SK-N-SH (cell line): ENCODE data around the gene ATP2C1. TPM values are rescaled to one million over a fixed set of nuclear protein-coding genes. Genes with fewer than 3 reads are reported as not detected.

Source experiments
- CTCF ChIA-PET: fragments of 300-600, 350-600 bp; formaldehyde crosslinking; extraction: SDS; loops from one replicate; lab custom pipeline; 2021; lab: Yijun Ruan, JAX
- POLR2A ChIA-PET: fragments of 350-600 bp; sonication (Branson Sonifier 250); formaldehyde crosslinking; extraction: SDS; loops from one replicate; lab custom pipeline; 2020; ENCODE audit warnings: antibody characterized with exemption, inconsistent platforms; lab: Yijun Ruan, JAX
- DNase-seq: peaks from one replicate; pipeline ENCODE4 v3.0.0; 2012
- H2AFZ ChIP-seq: fragments of 200-600 bp; sonication (generic); 2 replicates; pipeline ENCODE4 v1.8.1; 2016; ENCODE audit warnings: antibody characterized with exemption, mild to moderate bottlenecking, low read depth
- H3F3A ChIP-seq: fragments of 200-600 bp; sonication (generic); replicated peaks from 2 replicates; pipeline ENCODE3; 2016; ENCODE audit warnings: antibody characterized with exemption, mild to moderate bottlenecking; ENCODE audit not compliant: insufficient read depth
- H3K27ac ChIP-seq, 2 experiments: fragments of 200-500 bp in 1 of 2; fragments of 200-600 bp in 1 of 2; sonication (Bioruptor generic) in 1 of 2; sonication (generic), shearing (Covaris generic) in 1 of 2; 2 replicates each; pipeline versions ENCODE4 v1.5.1 to v1.6.1; 2014 to 2016; ENCODE audit warnings: low read depth in 2 of 2, inconsistent platforms in 1 of 2, low read length in 1 of 2, mild to moderate bottlenecking in 1 of 2, mixed read lengths in 1 of 2
- H3K27me3 ChIP-seq: fragments of 200-600 bp; sonication (generic), shearing (Covaris generic); 2 replicates; pipeline ENCODE4 v1.6.1; 2016; ENCODE audit warnings: mixed run types; ENCODE audit not compliant: insufficient read depth
- H3K36me3 ChIP-seq, 2 experiments: fragments of 200-500 bp in 1 of 2; fragments of 200-600 bp in 1 of 2; sonication (Bioruptor generic) in 1 of 2; sonication (generic) in 1 of 2; replicated peaks in 1 of 2; 2 replicates each; pipeline versions ENCODE3 to v1.5.1; 2014 to 2016; ENCODE audit warnings: low read length in 1 of 2, mild to moderate bottlenecking in 1 of 2; ENCODE audit not compliant: insufficient read depth in 2 of 2, control insufficient read depth in 1 of 2
- H3K4me1 ChIP-seq, 2 experiments: fragments of 200-500 bp in 1 of 2; fragments of 200-600 bp in 1 of 2; sonication (Bioruptor generic) in 1 of 2; sonication (generic), shearing (Covaris generic) in 1 of 2; 2 replicates each; pipeline versions ENCODE4 v1.5.1 to v1.6.1; 2014 to 2016; ENCODE audit warnings: low read depth in 1 of 2, low read length in 1 of 2, mixed run types in 1 of 2; ENCODE audit not compliant: insufficient read depth in 2 of 2, control insufficient read depth in 1 of 2
- H3K4me2 ChIP-seq: fragments of 200-600 bp; sonication (generic), shearing (Covaris generic); 2 replicates; pipeline ENCODE4 v1.6.1; 2017; ENCODE audit warnings: mixed run types
- H3K4me3 ChIP-seq, 2 experiments: fragments of 200-500 bp in 1 of 2; fragments of 200-600 bp in 1 of 2; sonication (Bioruptor generic) in 1 of 2; sonication (generic), shearing (Covaris generic) in 1 of 2; 2 replicates each; pipeline versions ENCODE4 v1.5.1 to v1.8.1; 2014 to 2016; ENCODE audit warnings: low read depth in 2 of 2, inconsistent platforms in 1 of 2, low read length in 1 of 2, mild to moderate bottlenecking in 1 of 2, mixed read lengths in 1 of 2, moderate library complexity in 1 of 2
- H3K79me2 ChIP-seq: fragments of 200-600 bp; sonication (generic); 2 replicates; pipeline ENCODE4 v1.8.1; 2017; ENCODE audit warnings: mild to moderate bottlenecking; ENCODE audit not compliant: insufficient read depth
- H3K9ac ChIP-seq: fragments of 200-600 bp; sonication (generic); 2 replicates; pipeline ENCODE4 v1.6.1; 2017; ENCODE audit warnings: mixed run types
- H3K9me2 ChIP-seq: fragments of 200-600 bp; sonication (generic); 2 replicates; pipeline ENCODE4 v1.6.1; 2017; ENCODE audit warnings: mixed run types
- H3K9me3 ChIP-seq: fragments of 200-600 bp; sonication (generic); 2 replicates; pipeline ENCODE4 v1.6.1; 2017; ENCODE audit warnings: mixed run types, mild to moderate bottlenecking, moderate library complexity
- H4K20me1 ChIP-seq: fragments of 200-600 bp; sonication (generic); 2 replicates; pipeline ENCODE4 v1.6.1; 2017; ENCODE audit warnings: mild to moderate bottlenecking, mixed run types; ENCODE audit not compliant: insufficient read depth
- GABPA ChIP-seq: IDR thresholded peaks from 2 replicates; pipeline ENCODE4 v1.4.0; 2012; ENCODE audit warnings: low read depth, mild to moderate bottlenecking
- GATA2 ChIP-seq: sonication (generic); formaldehyde crosslinking; IDR thresholded peaks from 2 replicates; pipeline ENCODE4 v1.5.0; 2020; ENCODE audit warnings: mild to moderate bottlenecking, missing genetic modification reagents
- JUND ChIP-seq: IDR thresholded peaks from 2 replicates; pipeline ENCODE4 v1.4.0; 2012
- MEF2A ChIP-seq: IDR thresholded peaks from 2 replicates; pipeline ENCODE4 v1.4.0; 2012; ENCODE audit warnings: low read depth, borderline replicate concordance
- MXI1 ChIP-seq: IDR thresholded peaks from 2 replicates; pipeline ENCODE4 v1.6.1; 2012; ENCODE audit warnings: mild to moderate bottlenecking, low read depth, low read length, improper control_type of control experiment
- NFIC ChIP-seq: IDR thresholded peaks from 2 replicates; pipeline ENCODE4 v1.4.0; 2012; ENCODE audit warnings: borderline replicate concordance
- NRF1 ChIP-seq: IDR thresholded peaks from 2 replicates; pipeline ENCODE4 v1.6.1; 2012; ENCODE audit warnings: low read depth, mild to moderate bottlenecking, low read length
- POLR2AphosphoS5 ChIP-seq: IDR thresholded peaks from 2 replicates; pipeline ENCODE4 v1.6.1; 2012; ENCODE audit warnings: low read depth, low read length
- SIN3A ChIP-seq: IDR thresholded peaks from 2 replicates; pipeline ENCODE4 v1.6.1; 2012; ENCODE audit warnings: low read depth, mild to moderate bottlenecking, low read length, moderate library complexity, borderline replicate concordance
- SMC3 ChIP-seq: IDR thresholded peaks from 2 replicates; pipeline ENCODE4 v1.6.1; 2012; ENCODE audit warnings: low read depth, low read length, improper control_type of control experiment
- TAF1 ChIP-seq: IDR thresholded peaks from 2 replicates; pipeline ENCODE4 v1.6.1; 2012; ENCODE audit warnings: low read depth, mild to moderate bottlenecking, low read length, moderate library complexity, borderline replicate concordance
- WGBS: methylation state at CpG from one replicate; pipeline ENCODE4 v1.1.6; 2017; ENCODE audit warnings: low lambda C conversion rate; 5-methylcytosine and 5-hydroxymethylcytosine counted together
- polyA plus RNA-seq, 3 experiments: library from polyadenylated mRNA; depleted of rRNA; stranded (reverse); fragments of >200 nt; gene quantifications; 2 replicates each; pipeline ENCODE4 v1.2.3, GENCODE V29; 2012
- TF ChIP-seq, protein P1 (sequence below): IDR thresholded peaks from 2 replicates; pipeline ENCODE4; 2012
- TF ChIP-seq, protein P2 (sequence below): IDR thresholded peaks from 2 replicates; pipeline ENCODE4 v1.4.0; 2012; ENCODE audit warnings: low read depth, borderline replicate concordance
- TF ChIP-seq, protein P3 (sequence below): IDR thresholded peaks from 2 replicates; pipeline ENCODE4 v1.4.0; 2012; ENCODE audit warnings: low read depth
- TF ChIP-seq, protein P4 (sequence below): IDR thresholded peaks from 2 replicates; pipeline ENCODE4 v1.4.0; 2012; ENCODE audit warnings: low read depth, borderline replicate concordance

Gene ATP2C1
- polyA plus RNA-seq, 1 of the 3 experiments (the other 2 are of a cell fraction): 35.6 TPM

DNA sequence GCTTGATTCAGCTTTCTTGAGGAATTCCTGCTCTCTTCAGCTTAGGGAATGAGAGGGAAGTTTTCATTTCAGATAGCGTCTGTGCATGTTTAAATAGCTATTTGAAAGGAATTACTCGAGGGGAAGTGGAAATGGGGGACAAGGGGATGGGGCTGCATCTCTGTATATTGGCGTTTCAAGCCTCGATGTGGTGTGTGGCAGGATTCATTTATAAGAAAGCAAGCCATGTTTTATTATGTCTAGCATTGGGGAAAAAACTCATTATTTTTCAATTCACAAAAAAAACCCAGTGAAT is 1.0 kb downstream of the ATP2C1 start:
- H3K27me3 ChIP-seq: no peaks in the 10 kb centered on the region
- POLR2A ChIA-PET: interaction anchor here (1.0 to 2.9 kb wide), 2 partner anchors 33 to 132 kb away, joined by 3 to 8 read pairs; partner anchors contain the start of genes ASTE1 and NEK11
- no peaks in the 10 kb centered on the region for H3K9me3 ChIP-seq
- H3K4me3 ChIP-seq: peak overlapping the region; percentile 86 to 97
- peak overlapping the region; percentile 83; the same call in 1 of the 2 replicates for H3K9ac ChIP-seq
- H3F3A ChIP-seq: no peaks in the 10 kb centered on the region
- H3K27ac ChIP-seq: peak overlapping the region; percentile 89 to 91
- peaks cover 21% of the 10 kb centered on the region for H4K20me1 ChIP-seq
- peaks cover 4 to 5% of the 10 kb centered on the region in 2 experiments; a peak in 3 of 4 replicates for H3K4me1 ChIP-seq
- 3% methylated on average over 4 of the region's 4 CpGs for WGBS
- peak overlapping the region; percentile 83 for H3K4me2 ChIP-seq
- no peak for DNase-seq
- H3K36me3 ChIP-seq: peaks cover 0 to 5% of the 10 kb centered on the region in 2 experiments
- TF ChIP-seq MXI1 (0 out of 2 replicates have a peak, but pooled peaks have one; percentile 2), GATA2 (no peak)
- TF ChIP-seq, all 33 proteins: peak for 1
- Histone ChIP-seq H2AFZ (peak overlapping the region; percentile 79; the same call in 1 of the 2 replicates), H3K9me2 (no peaks in the 10 kb centered on the region), H3K79me2 (peaks cover 59% of the 10 kb centered on the region)
- CTCF ChIA-PET: interaction anchor here (1.9 to 6.6 kb wide), 4 partner anchors 9 to 134 kb away, joined by 4 to 112 read pairs (median 12); no protein-coding TSS in a partner anchor

DNA sequence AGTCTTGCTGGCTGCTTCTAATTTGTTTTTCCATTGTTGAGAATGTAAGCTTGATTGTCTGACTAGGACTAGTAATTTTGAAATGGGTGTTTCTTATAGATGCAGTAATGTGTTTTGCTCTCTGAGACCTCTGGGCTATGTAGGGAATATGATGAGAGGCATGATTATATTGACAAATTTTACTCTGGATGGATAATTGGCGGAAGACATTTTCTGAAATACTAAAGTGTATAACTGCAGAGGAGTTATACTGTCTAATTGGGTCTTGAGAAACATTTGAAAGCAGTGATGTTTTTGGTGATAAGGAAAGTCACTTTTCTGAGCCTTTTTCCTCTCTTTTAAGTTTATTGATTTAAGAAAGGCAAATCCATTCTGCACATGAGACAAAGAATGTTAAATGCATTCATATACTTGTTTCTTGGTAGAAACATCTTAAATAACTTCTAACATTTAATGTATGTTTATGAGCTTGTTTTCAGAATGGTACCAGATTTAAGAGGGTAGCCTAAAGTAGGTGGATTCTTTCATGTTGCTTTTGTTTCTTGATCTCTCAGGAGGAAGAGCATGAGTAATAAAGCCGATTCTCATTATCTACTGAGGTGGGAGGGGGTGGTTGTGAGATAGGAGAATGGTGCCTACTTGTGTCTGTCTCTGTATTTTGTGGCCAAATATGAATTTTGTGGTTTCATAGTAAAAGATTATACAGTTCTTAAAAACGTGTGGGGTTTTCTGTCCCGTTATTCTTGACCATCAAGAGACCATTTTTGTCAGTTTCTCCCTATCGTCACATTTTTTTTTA is 2.0 kb downstream of the ATP2C1 start:
- ChIA-PET POLR2A (interaction anchor here (2.9 kb wide), 1 partner anchor 131 kb away, joined by 8 read pairs; the partner anchor contains the start of genes ASTE1 and NEK11), CTCF (interaction anchor here (0.8 to 6.6 kb wide), 4 partner anchors 31 to 137 kb away, joined by 3 to 112 read pairs (median 6); no protein-coding TSS in a partner anchor)
- Histone ChIP-seq H3K9me2 (no peaks in the 10 kb centered on the region), H4K20me1 (peaks cover 28% of the 10 kb centered on the region), H3K4me3 (peak overlapping the region; percentile 86 to 97; a peak in 3 of 4 replicates), H3K9me3 (no peaks in the 10 kb centered on the region), H3K27ac (no peak overlapping the region; a peak in 1 of 4 replicates), H3K4me1 (peaks cover 4 to 8% of the 10 kb centered on the region in 2 experiments; a peak in 3 of 4 replicates), H3K9ac (peak overlapping the region; percentile 83; the same call in 1 of the 2 replicates), H3K79me2 (peaks cover 68% of the 10 kb centered on the region), H3K27me3 (no peaks in the 10 kb centered on the region), H3F3A (no peaks in the 10 kb centered on the region), H3K4me2 (peak overlapping the region; percentile 83), H2AFZ (no peak overlapping the region), H3K36me3 (peaks cover 0 to 5% of the 10 kb centered on the region in 2 experiments)
- no peak for TF ChIP-seq SIN3A
- 60% methylated on average over 5 of the region's 5 CpGs for WGBS
- DNase-seq: no peak

DNA sequence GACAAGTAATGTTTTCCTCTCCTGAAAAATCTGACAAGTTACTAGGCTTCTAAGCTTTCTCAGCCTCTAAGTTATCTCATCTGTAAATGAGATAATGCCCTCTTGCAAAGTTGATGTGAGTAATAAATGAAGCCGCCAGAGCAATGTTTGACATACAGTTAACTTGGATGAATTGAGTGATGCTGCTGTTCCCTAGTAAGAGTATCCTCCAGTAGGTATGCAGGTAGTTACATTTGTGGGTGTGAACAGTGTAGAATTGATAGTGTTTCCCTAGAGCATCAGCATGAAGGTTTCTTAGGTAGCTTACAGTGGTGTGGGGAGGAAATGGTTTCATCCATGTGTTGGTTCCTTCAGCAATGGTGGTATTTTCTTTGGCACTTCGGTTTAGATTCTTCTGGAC is 3.4 kb downstream of the ATP2C1 start:
- H2AFZ ChIP-seq: no peak overlapping the region
- H3K27ac ChIP-seq: no peak overlapping the region; a peak in 1 of 4 replicates
- CTCF ChIA-PET: interaction anchor here (1.3 kb wide), 2 partner anchors 17 to 138 kb away, joined by 3 to 7 read pairs; no protein-coding TSS in a partner anchor
- H3K4me3 ChIP-seq: no peak overlapping the region
- H3K36me3 ChIP-seq: no peaks in the 10 kb centered on the region
- H3K4me2 ChIP-seq: no peak overlapping the region
- DNase-seq: no peak
- H3K79me2 ChIP-seq: peaks cover 83% of the 10 kb centered on the region
- H3K9me3 ChIP-seq: no peaks in the 10 kb centered on the region
- POLR2A ChIA-PET: no interaction called here
- no peak overlapping the region for H3K9ac ChIP-seq
- no peaks in the 10 kb centered on the region for H3K27me3 ChIP-seq
- H3K9me2 ChIP-seq: no peaks in the 10 kb centered on the region
- H3K4me1 ChIP-seq: peaks cover 4 to 18% of the 10 kb centered on the region in 2 experiments; a peak in 3 of 4 replicates
- H4K20me1 ChIP-seq: peaks cover 39% of the 10 kb centered on the region
- WGBS: 93% methylated on average over 2 of the region's 2 CpGs
- no peaks in the 10 kb centered on the region for H3F3A ChIP-seq
- TF ChIP-seq GATA2: no peak
- no peak for TF ChIP-seq TAF1
- TF ChIP-seq, protein P1, sequence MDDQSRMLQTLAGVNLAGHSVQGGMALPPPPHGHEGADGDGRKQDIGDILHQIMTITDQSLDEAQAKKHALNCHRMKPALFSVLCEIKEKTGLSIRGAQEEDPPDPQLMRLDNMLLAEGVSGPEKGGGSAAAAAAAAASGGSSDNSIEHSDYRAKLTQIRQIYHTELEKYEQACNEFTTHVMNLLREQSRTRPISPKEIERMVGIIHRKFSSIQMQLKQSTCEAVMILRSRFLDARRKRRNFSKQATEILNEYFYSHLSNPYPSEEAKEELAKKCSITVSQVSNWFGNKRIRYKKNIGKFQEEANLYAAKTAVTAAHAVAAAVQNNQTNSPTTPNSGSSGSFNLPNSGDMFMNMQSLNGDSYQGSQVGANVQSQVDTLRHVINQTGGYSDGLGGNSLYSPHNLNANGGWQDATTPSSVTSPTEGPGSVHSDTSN: no peak
- TF ChIP-seq SMC3: no peak
- TF ChIP-seq, protein P2, sequence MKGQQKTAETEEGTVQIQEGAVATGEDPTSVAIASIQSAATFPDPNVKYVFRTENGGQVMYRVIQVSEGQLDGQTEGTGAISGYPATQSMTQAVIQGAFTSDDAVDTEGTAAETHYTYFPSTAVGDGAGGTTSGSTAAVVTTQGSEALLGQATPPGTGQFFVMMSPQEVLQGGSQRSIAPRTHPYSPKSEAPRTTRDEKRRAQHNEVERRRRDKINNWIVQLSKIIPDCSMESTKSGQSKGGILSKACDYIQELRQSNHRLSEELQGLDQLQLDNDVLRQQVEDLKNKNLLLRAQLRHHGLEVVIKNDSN: no peak
- no peak for TF ChIP-seq NFIC
- TF ChIP-seq JUND: no peak
- no peak for TF ChIP-seq GABPA
- no peak for TF ChIP-seq POLR2AphosphoS5
- TF ChIP-seq, protein P3, sequence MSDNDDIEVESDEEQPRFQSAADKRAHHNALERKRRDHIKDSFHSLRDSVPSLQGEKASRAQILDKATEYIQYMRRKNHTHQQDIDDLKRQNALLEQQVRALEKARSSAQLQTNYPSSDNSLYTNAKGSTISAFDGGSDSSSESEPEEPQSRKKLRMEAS: no peak
- TF ChIP-seq, protein P4, sequence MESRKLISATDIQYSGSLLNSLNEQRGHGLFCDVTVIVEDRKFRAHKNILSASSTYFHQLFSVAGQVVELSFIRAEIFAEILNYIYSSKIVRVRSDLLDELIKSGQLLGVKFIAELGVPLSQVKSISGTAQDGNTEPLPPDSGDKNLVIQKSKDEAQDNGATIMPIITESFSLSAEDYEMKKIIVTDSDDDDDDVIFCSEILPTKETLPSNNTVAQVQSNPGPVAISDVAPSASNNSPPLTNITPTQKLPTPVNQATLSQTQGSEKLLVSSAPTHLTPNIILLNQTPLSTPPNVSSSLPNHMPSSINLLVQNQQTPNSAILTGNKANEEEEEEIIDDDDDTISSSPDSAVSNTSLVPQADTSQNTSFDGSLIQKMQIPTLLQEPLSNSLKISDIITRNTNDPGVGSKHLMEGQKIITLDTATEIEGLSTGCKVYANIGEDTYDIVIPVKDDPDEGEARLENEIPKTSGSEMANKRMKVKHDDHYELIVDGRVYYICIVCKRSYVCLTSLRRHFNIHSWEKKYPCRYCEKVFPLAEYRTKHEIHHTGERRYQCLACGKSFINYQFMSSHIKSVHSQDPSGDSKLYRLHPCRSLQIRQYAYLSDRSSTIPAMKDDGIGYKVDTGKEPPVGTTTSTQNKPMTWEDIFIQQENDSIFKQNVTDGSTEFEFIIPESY: no peak
- TF ChIP-seq MEF2A: no peak
- no peak for TF ChIP-seq NRF1
